NCI-H187 (cell line): ENCODE results near the gene GSTM2.
"Not testable (repeated sequence)": the region's sequence is repeated elsewhere in the genome, so short reads cannot be mapped to it uniquely, and the experiment has no call there.

ENCODE experiments used
- DNase-seq, 2 experiments: peaks; one replicate each; lab custom pipeline; 2025; lab: John Stamatoyannopoulos, UW

The GSTM2 gene

GRCh38 chr1:109678637-109679036 is 10.8 kb downstream of the GSTM2 start:
- DNase-seq: not testable (repeated sequence)

- not testable (repeated sequence) for DNase-seq
Measured at GRCh38 chr1:109684777-109685176, 16.9 kb downstream of the GSTM2 start.

- not testable (repeated sequence) for DNase-seq
Measured at GRCh38 chr1:109685399-109685798, 17.5 kb downstream of the GSTM2 start.

DNA sequence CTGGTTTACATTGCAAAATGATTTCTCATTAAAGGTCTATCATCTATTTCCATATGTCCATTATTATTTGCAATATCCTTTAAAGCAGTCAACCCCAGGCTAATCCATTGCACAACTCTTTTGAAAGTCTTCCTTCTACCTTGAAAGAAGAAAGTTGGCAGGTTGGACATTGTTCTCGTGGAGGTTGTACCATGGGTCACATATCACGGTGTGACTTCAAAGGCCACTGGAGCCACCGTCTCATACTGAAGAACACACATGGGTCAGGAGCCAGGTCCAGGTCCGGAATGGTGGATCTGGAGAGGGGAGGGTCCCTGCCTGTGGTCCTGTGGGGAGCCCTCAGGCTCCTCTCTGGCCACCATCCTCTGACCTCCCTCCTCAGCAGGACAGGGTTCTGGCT is 18.0 kb downstream of the GSTM2 start:
- not testable (repeated sequence) for DNase-seq

- not testable (repeated sequence) for DNase-seq
Measured at GRCh38 chr1:109687109-109687508, 19.3 kb downstream of the GSTM2 start.

DNA sequence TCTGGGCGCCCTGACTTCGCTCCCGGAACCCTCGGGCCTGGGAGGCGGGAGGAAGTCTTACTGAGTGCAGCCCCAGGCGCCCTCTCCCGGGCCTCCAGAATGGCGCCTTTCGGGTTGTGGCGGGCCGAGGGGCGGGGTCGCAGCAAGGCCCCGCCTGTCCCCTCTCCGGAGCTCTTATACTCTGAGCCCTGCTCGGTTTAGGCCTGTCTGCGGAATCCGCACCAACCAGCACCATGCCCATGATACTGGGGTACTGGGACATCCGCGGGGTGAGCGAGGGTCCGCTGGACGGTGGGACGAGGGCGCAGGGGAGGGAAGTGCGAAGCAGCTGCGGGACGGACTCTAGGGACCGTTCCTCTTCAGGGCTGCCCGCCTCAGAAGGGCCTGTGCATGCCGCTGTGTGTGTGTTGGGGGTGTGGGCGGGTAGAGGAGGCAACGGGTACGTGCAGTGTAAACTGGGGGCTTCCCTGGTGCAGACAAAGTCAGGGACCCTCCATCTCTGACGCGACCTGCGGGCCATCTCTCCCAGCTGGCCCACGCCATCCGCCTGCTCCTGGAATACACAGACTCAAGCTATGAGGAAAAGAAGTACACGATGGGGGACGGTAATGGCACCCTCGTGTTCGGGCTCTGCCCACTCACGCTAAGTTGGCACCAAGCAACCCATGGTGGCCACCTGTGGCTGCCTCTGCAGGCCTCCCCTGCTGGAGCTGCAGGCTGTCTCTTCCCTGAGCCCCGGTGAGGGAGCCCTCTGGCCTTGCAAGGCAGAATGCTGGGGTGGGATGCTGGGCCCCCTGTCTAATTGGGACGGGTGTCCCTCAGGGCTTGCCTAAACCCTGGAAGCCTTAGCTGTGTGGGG is 20.0 kb downstream of the GSTM2 start, which contains the start of gene GSTM1:
GSTM1 (plus strand) TSS at position 177 of the 859 bp plus-strand sequence; CDS start at position 234, 57 bp downstream.
- DNase-seq: no peak

DNA sequence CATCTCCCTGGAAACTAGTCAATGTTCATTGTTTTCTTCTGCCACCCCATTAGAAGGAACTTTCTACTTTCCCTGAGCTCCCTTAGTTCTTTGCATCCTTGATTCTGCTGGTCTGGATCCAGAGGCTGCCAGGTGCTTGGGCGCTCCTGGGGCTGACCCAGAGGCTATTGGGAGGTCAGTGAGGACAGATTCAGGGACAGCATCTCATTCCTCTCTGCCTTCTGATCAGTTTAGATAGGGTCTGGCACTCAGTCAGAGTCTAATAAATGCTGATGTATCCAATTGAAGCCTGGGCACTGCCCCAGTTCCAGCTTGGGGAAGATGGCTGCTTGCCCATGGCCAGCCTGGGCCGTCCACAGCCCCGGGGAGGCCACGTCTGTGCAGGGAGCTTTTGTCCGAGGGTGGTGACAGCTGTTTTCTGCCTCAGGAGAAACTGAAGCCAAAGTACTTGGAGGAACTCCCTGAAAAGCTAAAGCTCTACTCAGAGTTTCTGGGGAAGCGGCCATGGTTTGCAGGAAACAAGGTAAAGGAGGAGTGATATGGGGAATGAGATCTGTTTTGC is 22.1 kb downstream of the GSTM2 start:
- DNase-seq: no peak

DNA sequence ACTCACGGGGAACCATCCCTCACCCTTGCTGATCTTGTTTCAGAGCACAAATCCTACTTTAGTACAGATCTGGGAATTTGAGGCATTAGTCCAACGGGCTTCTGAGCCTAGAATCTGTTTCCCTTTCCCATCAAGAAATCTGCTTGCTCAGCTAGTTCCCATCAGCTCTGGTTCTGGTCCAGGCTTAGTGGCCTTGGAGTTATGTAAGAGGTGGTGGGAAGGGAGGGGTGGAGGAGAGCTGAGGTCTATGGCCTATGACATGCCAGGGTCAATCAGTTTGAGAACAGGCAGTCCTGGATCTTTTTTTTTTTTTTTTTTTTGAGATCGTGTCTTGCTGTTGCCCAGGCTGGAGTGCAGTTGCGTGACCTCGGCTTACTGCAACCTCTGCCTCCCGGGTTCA is 23.9 kb downstream of the GSTM2 start:
- DNase-seq: no peak

- not testable (repeated sequence) for DNase-seq
Measured at GRCh38 chr1:109694400-109694799, 26.5 kb downstream of the GSTM2 start.

- not testable (repeated sequence) for DNase-seq
Measured at GRCh38 chr1:109695138-109695537, 27.3 kb downstream of the GSTM2 start.

DNA sequence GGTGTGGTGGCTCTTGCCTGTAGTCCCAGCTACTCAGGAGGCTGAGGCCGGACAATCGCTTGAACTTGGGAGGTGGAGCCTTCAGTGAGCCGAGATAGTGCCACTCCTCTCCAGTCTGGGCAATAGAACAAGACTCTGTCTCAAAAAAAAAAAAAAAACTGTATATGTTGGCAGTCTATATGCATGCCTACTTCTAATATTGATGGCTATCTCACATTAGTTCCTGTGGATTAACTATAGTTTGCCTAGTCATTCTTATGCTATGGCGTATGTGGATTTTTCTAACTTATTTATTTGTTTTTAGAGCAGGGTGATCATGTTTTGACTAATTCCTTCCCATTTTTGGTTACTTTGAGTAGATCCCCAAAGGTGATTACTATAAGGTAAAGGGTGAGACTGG is 29.2 kb downstream of the GSTM2 start:
- DNase-seq: no peak

GRCh38 chr1:109697861-109698260 is 30.0 kb downstream of the GSTM2 start:
- DNase-seq: not testable (repeated sequence)

GRCh38 chr1:109702940-109703339 is 35.1 kb downstream of the GSTM2 start:
- DNase-seq: not testable (repeated sequence)

GRCh38 chr1:109704173-109704572 is 36.3 kb downstream of the GSTM2 start:
- no peak for DNase-seq

GRCh38 chr1:109705411-109705810 is 37.6 kb downstream of the GSTM2 start:
- no peak for DNase-seq

- not testable (repeated sequence) for DNase-seq
Measured at GRCh38 chr1:109708949-109709348, 41.1 kb downstream of the GSTM2 start.

GRCh38 chr1:109709822-109710221 is 42.0 kb downstream of the GSTM2 start:
- DNase-seq: not testable (repeated sequence)

GRCh38 chr1:109711593-109712320 is 43.9 kb downstream of the GSTM2 start, which contains the start of gene GSTM5:
GSTM5 (plus strand) TSS chr1:109712251; CDS start chr1:109712313, 62 bp downstream.
- not testable (repeated sequence) for DNase-seq

- DNase-seq: no peak
Measured at GRCh38 chr1:109712321-109712864, 44.5 kb downstream of the GSTM2 start.

GRCh38 chr1:109713636-109714035 is 45.8 kb downstream of the GSTM2 start:
- no peak for DNase-seq

DNA sequence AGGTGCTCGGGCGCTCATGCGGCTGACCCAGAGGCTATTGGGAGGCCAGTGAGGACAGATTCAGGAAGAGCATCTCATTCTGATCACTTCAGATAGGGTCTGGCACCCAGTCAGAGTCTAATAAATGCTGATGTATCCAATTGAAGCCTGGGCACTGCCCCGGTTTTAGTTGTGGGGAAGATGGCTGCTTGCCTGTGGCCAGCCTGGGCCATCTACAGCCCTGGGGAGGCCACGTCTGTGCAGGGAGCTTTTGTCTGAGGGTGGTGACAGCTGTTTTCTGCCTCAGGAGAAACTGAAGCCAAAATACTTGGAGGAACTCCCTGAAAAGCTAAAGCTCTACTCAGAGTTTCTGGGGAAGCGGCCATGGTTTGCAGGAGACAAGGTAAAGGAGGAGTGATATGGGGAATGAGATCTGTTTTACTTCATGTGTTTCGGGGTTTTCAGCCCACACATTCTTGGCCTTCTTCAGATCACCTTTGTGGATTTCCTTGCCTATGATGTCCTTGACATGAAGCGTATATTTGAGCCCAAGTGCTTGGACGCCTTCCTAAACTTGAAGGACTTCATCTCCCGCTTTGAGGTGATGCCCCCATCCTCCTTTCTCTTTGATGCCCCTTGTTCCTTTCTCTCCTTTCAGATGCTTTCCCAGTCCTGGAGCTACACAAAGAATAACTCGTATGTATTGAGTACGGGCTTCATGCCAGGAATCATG is 47.0 kb downstream of the GSTM2 start:
- no peak for DNase-seq
